ENCODE measurements around the gene RNU1-4.
"Not testable (repeated sequence)": the region's sequence is repeated elsewhere in the genome, so short reads cannot be mapped to it uniquely, and the experiment has no call there.

- not testable (repeated sequence) for TF ChIP-seq EZH2 (IDR thresholded peaks at IDR 0.05; ENCODE audit: low read length); CTCF (optimal IDR thresholded peaks at IDR 0.05 in 1 of 3, IDR thresholded peaks at IDR 0.05 in 1 of 3, conservative IDR thresholded peaks at IDR 0.05 in 1 of 3; ENCODE audit: extremely low read depth in 1 of 3, insufficient read depth in 2 of 3, low read length in 3 of 3)
Observed at GRCh38 chr1:16755385-16755784, 15.1 kb downstream of the RNU1-4 start.

Data from keratinocyte (primary cell).